ENCODE results near the gene SLC38A3. TPM values are rescaled to one million over a fixed set of nuclear protein-coding genes. Genes with fewer than 3 reads are reported as not detected.

Gene SLC38A3
- total RNA-seq, 1 donor from 2014 or later = 1.2 TPM

- H3K4me3 Mint-ChIP-seq (ENCODE audit: unreplicated experiment) = no peak overlapping the region
- no peaks in the 10 kb centered on the region for H3K27me3 Mint-ChIP-seq (ENCODE audit: low read depth)
- no peaks in the 10 kb centered on the region for H3K9me3 Mint-ChIP-seq (ENCODE audit: low read depth)
- no peak overlapping the region for H3K27ac Mint-ChIP-seq (ENCODE audit: unreplicated experiment)
- H3K4me1 Mint-ChIP-seq (ENCODE audit: low read depth) = peaks cover 4% of the 10 kb centered on the region
- H3K36me3 Mint-ChIP-seq (ENCODE audit: low read depth) = peaks cover 5% of the 10 kb centered on the region
- no peak for TF ChIP-seq CTCF (IDR thresholded peaks at IDR 0.05)
- DNase-seq (ENCODE audit: low spot score) = no peak
Measured at GRCh38 chr3:50174947-50175524, 30.0 kb upstream of the SLC38A3 start.

- Mint-ChIP-seq H3K9me3 (ENCODE audit: low read depth) (no peaks in the 10 kb centered on the region), H3K36me3 (ENCODE audit: low read depth) (peaks cover 10% of the 10 kb centered on the region), H3K27me3 (ENCODE audit: low read depth) (no peaks in the 10 kb centered on the region), H3K4me1 (ENCODE audit: low read depth) (no peaks in the 10 kb centered on the region), H3K4me3 (ENCODE audit: unreplicated experiment) (no peak overlapping the region), H3K27ac (ENCODE audit: unreplicated experiment) (no peak overlapping the region)
- DNase-seq (ENCODE audit: low spot score) = no peak
- no peak for TF ChIP-seq CTCF (IDR thresholded peaks at IDR 0.05)
Measured at GRCh38 chr3:50177346-50177745, 27.7 kb upstream of the SLC38A3 start.

- Mint-ChIP-seq H3K36me3 (ENCODE audit: low read depth) (peaks cover 14% of the 10 kb centered on the region), H3K4me1 (ENCODE audit: low read depth) (no peaks in the 10 kb centered on the region), H3K27ac (ENCODE audit: unreplicated experiment) (no peak overlapping the region), H3K4me3 (ENCODE audit: unreplicated experiment) (no peak overlapping the region), H3K27me3 (ENCODE audit: low read depth) (no peaks in the 10 kb centered on the region), H3K9me3 (ENCODE audit: low read depth) (no peaks in the 10 kb centered on the region)
- TF ChIP-seq CTCF (IDR thresholded peaks at IDR 0.05) = no peak
- no peak for DNase-seq (ENCODE audit: low spot score)
Measured at GRCh38 chr3:50179710-50180109, 25.4 kb upstream of the SLC38A3 start.

- Mint-ChIP-seq H3K36me3 (ENCODE audit: low read depth) (peaks cover 14% of the 10 kb centered on the region), H3K9me3 (ENCODE audit: low read depth) (no peaks in the 10 kb centered on the region)
- no peak for DNase-seq (ENCODE audit: low spot score)
Measured at GRCh38 chr3:50181985-50182384, 23.1 kb upstream of the SLC38A3 start.

GRCh38 chr3:50182533-50183099 is 22.5 kb upstream of the SLC38A3 start:
- no peak overlapping the region for H3K4me3 Mint-ChIP-seq (ENCODE audit: unreplicated experiment)
- no peak overlapping the region for H3K27ac Mint-ChIP-seq (ENCODE audit: unreplicated experiment)
- no peaks in the 10 kb centered on the region for H3K27me3 Mint-ChIP-seq (ENCODE audit: low read depth)
- no peaks in the 10 kb centered on the region for H3K9me3 Mint-ChIP-seq (ENCODE audit: low read depth)
- peaks cover 11% of the 10 kb centered on the region for H3K36me3 Mint-ChIP-seq (ENCODE audit: low read depth)
- H3K4me1 Mint-ChIP-seq (ENCODE audit: low read depth) = no peaks in the 10 kb centered on the region
- no peak for DNase-seq (ENCODE audit: low spot score)
- TF ChIP-seq CTCF (IDR thresholded peaks at IDR 0.05) = no peak

More at GRCh38 chr3:50181985-50182384, 23.1 kb upstream of the SLC38A3 start:
- no peaks in the 10 kb centered on the region for H3K4me1 Mint-ChIP-seq (ENCODE audit: low read depth)
- H3K27ac Mint-ChIP-seq (ENCODE audit: unreplicated experiment) = no peak overlapping the region
- no peak overlapping the region for H3K4me3 Mint-ChIP-seq (ENCODE audit: unreplicated experiment)
- no peak for TF ChIP-seq CTCF (IDR thresholded peaks at IDR 0.05)
- no peaks in the 10 kb centered on the region for H3K27me3 Mint-ChIP-seq (ENCODE audit: low read depth)
